GM13977 (cell line): ENCODE measurements around the gene LYZL6.

Experiments
- DNase-seq: peaks from one replicate; pipeline ENCODE4 v3.0.0; 2012; ENCODE audit warnings: low spot score
- CTCF ChIP-seq: IDR thresholded peaks from 2 replicates; pipeline ENCODE4 v1.5.1; 2012; ENCODE audit warnings: mild to moderate bottlenecking, control low read depth; ENCODE audit not compliant: insufficient read depth; ENCODE audit errors: extremely low read depth, missing control alignments
- in situ Hi-C: fragments of 300-500 bp; cut with MboI; formaldehyde crosslinking; loops from one replicate; pipeline ENCODE4 v1.12.0; 2022; ENCODE audit warnings: low sequenced_read_pairs, low pct_unique_long_range_greater_than_20kb, mixed read lengths, inconsistent platforms; ENCODE audit not compliant: unreplicated experiment

Gene LYZL6

GRCh38 chr17:35943537-35943936, at the start of gene LYZL6:
TSS of gene LYZL6 (minus strand) at chr17:35943713. CDS start at chr17:35939356, 4,357 bp downstream.
- TF ChIP-seq CTCF: no peak
- in situ Hi-C loops: no loop called here
- DNase-seq: no peak

- in situ Hi-C loops: no loop called here
- no peak for TF ChIP-seq CTCF
These were observed 47.6 kb upstream of the LYZL6 start for GRCh38 chr17:35991075-35991474.

GRCh38 chr17:35988164-35988563, 44.7 kb upstream of the LYZL6 start:
- in situ Hi-C loops: no loop called here
- DNase-seq: no peak
- no peak for TF ChIP-seq CTCF

More at GRCh38 chr17:35991075-35991474, 47.6 kb upstream of the LYZL6 start:
- no peak for DNase-seq

- in situ Hi-C loops: no loop called here
- DNase-seq: no peak
- TF ChIP-seq CTCF: no peak
These were observed 43.1 kb upstream of the LYZL6 start, which contains the start of gene CCL14 for GRCh38 chr17:35986643-35987042. TSS of gene CCL14 (minus strand) at chr17:35986729. CDS start at chr17:35986649, 80 bp downstream.

- in situ Hi-C loops: no loop called here
- DNase-seq: no peak
- TF ChIP-seq CTCF: no peak
These were observed 40.6 kb upstream of the LYZL6 start for GRCh38 chr17:35984140-35984539.

- DNase-seq: no peak
- in situ Hi-C loops: no loop called here
- no peak for TF ChIP-seq CTCF
These were observed 39.1 kb upstream of the LYZL6 start for GRCh38 chr17:35982409-35983191.
